ENCODE data around the gene PUSL1.

The PUSL1 gene

DNA sequence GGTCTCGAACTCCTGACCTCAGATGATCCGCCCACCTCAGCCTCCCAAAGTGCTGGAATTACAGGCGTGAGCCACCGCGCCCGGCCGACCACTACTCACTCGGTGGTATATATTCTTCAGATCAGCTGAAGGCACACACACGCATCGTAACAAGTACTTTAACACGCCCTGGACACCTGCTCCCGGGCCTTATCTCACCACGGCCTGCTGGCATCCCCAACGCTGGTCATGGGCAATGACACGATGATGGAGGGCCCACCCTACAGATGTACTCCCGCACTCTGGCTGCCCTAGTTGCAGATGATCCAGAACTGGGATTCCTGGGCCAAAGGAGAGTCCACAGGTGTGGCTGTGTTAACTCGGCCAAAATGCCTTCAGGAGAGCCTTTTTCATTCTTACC, 46.3 kb upstream of the PUSL1 start:
- TF ChIP-seq, protein P1, sequence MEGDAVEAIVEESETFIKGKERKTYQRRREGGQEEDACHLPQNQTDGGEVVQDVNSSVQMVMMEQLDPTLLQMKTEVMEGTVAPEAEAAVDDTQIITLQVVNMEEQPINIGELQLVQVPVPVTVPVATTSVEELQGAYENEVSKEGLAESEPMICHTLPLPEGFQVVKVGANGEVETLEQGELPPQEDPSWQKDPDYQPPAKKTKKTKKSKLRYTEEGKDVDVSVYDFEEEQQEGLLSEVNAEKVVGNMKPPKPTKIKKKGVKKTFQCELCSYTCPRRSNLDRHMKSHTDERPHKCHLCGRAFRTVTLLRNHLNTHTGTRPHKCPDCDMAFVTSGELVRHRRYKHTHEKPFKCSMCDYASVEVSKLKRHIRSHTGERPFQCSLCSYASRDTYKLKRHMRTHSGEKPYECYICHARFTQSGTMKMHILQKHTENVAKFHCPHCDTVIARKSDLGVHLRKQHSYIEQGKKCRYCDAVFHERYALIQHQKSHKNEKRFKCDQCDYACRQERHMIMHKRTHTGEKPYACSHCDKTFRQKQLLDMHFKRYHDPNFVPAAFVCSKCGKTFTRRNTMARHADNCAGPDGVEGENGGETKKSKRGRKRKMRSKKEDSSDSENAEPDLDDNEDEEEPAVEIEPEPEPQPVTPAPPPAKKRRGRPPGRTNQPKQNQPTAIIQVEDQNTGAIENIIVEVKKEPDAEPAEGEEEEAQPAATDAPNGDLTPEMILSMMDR (IDR thresholded peaks at IDR 0.05; ENCODE audit: insufficient read depth, low read length, missing control alignments), result no peak
- no peak for DNase-seq (ENCODE audit: low read depth, low spot score)
- CTCF ChIA-PET, result interaction anchor here (1.9 to 2.9 kb wide), 2 partner anchors 140 kb away, joined by 8 to 22 read pairs; no protein-coding TSS in a partner anchor
- POLR2A ChIA-PET, result no interaction called here
- H3K4me3 ChIP-seq (ENCODE audit: low read depth, low read length), result no peak overlapping the region

DNA sequence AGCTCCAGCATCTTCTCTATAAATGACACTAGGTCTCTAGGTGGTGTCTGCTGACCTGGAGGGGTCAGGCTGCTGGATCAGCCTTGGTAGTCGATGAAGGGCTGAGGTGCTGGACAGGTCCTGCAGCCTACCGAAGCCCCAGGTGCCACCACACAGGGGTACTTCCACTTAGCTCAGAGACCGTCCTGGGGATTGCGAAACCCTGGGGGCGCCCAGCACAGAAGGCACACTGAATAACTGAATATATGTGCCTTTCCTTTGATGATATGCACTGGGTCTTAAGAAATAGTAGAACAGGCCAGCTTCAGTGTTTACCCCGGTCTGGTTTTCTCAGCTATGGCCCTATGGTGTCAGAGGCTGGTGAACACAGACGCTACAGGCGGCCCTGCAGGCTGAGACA, 45.6 kb upstream of the PUSL1 start:
- no peak for DNase-seq (ENCODE audit: low read depth, low spot score)
- TF ChIP-seq, protein P1 (IDR thresholded peaks at IDR 0.05; ENCODE audit: insufficient read depth, low read length, missing control alignments), result no peak
- no peak overlapping the region for H3K4me3 ChIP-seq (ENCODE audit: low read depth, low read length)
- POLR2A ChIA-PET, result interaction anchor here (0.6 kb wide), 1 partner anchor 161 kb away, joined by 4 read pairs; no protein-coding TSS in a partner anchor
- CTCF ChIA-PET, result interaction anchor here (2.9 kb wide), 1 partner anchor 141 kb away, joined by 22 read pairs; no protein-coding TSS in a partner anchor

DNA sequence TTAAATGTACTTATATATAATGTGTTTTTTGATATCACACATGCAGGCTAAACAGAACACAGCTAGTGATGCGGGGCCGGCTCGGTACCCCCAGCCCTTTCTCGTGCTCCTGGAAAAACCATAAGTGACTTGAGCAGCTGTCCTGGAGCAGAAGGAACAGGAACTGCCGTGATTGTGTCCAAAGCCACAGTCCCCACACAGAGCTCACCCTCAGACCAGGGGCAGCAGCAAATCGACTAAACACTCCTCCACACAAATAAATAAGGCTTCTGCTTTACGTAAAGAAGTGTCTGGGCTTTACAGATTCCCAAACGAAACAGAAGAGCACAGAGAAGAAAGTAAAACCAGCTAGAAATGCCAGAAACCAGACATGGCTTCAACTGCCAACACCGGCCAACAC, 44.4 kb upstream of the PUSL1 start:
- ChIA-PET POLR2A (interaction anchor here (1.8 kb wide), 1 partner anchor 9 kb away, joined by 10 read pairs; the partner anchor contains the start of gene UBE2J2), CTCF (interaction anchor here (1.0 to 2.9 kb wide), 7 partner anchors 10 to 262 kb away, joined by 3 to 22 read pairs (median 4); partner anchors contain the start of gene UBE2J2)

DNA sequence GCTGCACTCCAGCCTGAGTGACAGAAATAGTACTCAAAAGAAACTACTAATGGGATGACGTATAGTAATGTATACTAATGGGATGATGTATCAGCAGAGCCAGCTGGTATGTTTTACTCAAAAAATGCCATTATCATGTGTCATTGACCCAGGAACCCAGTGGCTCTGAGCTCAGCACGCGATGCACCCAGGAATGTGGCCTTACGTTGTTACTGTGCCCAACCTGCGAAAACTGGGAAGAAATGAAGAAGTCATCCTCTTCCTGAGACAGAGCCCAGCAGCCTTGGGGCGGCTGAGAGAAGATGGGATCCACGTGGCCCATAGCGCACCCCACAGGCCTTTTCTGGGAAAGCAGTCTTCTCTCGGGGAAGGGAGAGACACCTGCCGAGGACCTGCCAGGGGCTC, 43.5 kb upstream of the PUSL1 start:
- peak overlapping the region; percentile 32 for H3K4me3 ChIP-seq (ENCODE audit: low read depth, low read length)
- ChIA-PET POLR2A (interaction anchor here (0.6 to 1.8 kb wide), 5 partner anchors 9 to 112 kb away, joined by 3 to 10 read pairs (median 3); partner anchors contain the start of genes C1QTNF12 and UBE2J2), CTCF (interaction anchor here (0.7 to 2.9 kb wide), 6 partner anchors 9 to 358 kb away, joined by 3 to 22 read pairs (median 4); partner anchors contain the start of gene UBE2J2)
- TF ChIP-seq, protein P1 (IDR thresholded peaks at IDR 0.05; ENCODE audit: insufficient read depth, low read length, missing control alignments), result peak; percentile 66
- peak; percentile 98 for DNase-seq (ENCODE audit: low read depth, low spot score)

More for the DNA sequence above, 44.4 kb upstream of the PUSL1 start:
- no peak for DNase-seq (ENCODE audit: low read depth, low spot score)
- TF ChIP-seq, protein P1 (IDR thresholded peaks at IDR 0.05; ENCODE audit: insufficient read depth, low read length, missing control alignments), result no peak
- H3K4me3 ChIP-seq (ENCODE audit: low read depth, low read length), result no peak overlapping the region

DNA sequence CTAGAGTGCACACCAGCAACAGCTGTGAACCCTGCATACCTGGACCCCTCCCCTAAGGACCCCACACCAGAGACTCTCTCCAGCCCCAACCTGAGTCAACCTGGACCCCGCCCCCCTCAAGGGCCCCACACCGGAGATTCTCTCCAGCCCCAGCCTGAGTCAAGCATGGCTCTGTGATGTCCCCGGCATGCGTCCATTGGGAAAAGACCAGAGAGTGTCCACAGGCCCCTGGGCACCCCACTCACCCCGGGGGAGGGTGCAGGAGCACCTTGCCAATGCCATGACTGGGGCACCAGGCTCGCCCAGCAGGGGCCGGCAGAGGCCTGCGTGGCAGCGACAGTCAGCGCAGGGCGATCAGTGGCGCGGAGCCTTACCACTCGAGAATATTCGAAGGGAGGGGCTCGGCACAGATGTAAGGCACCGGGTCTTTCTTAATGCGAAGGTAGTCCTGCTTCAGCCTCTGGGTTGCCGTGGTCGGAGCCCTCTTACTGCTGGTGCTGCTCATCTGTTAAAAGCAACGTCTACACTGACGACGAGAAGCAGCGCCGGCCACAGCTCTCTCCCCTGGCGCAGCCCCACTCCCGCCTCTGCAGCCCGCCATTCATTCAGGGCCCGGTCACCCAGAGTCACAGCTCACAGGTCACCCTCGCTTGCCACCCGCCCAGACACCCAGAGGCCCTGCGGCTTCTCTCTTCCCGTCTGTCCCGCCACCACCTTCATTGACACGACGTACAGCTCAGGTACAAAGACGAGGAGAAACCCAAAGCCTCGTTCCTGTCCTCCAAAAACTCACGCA, 40.7 kb upstream of the PUSL1 start:
- ChIA-PET CTCF (interaction anchor here (2.8 kb wide), 1 partner anchor 146 kb away, joined by 10 read pairs; no protein-coding TSS in a partner anchor), POLR2A (no interaction called here)

More for the DNA sequence above, 40.7 kb upstream of the PUSL1 start:
- no peak overlapping the region for H3K4me3 ChIP-seq (ENCODE audit: low read depth, low read length)
- DNase-seq (ENCODE audit: low read depth, low spot score), result no peak
- TF ChIP-seq, protein P1 (IDR thresholded peaks at IDR 0.05; ENCODE audit: insufficient read depth, low read length, missing control alignments), result no peak
